Activated CD8-positive, alpha-beta memory T cell treated with anti-CD3 and anti-CD28 coated beads for 1 hour (primary cell): ENCODE measurements around the gene GALNT2.

ENCODE experiments used
- DNase-seq, 2 donors: peaks; one replicate each; pipeline ENCODE4 v3.0.0-alpha.2; 2020; ENCODE audit warnings: low read depth in 1 of 2; ENCODE audit errors: extremely low read depth in 1 of 2

Gene GALNT2

GRCh38 chr1:230199034-230199433 is 132.0 kb downstream of the GALNT2 start:
- no peak for DNase-seq

GRCh38 chr1:230199554-230199953 is 132.5 kb downstream of the GALNT2 start:
- DNase-seq = no peak

GRCh38 chr1:230200276-230200675 is 133.2 kb downstream of the GALNT2 start:
- no peak for DNase-seq

- DNase-seq = no peak
Observed at GRCh38 chr1:230201445-230201844, 134.4 kb downstream of the GALNT2 start.

- no peak for DNase-seq
Observed at GRCh38 chr1:230204842-230205241, 137.8 kb downstream of the GALNT2 start.

- DNase-seq = no peak
Observed at GRCh38 chr1:230205719-230206198, 138.7 kb downstream of the GALNT2 start.

GRCh38 chr1:230206207-230206606 is 139.2 kb downstream of the GALNT2 start:
- DNase-seq = no peak

- no peak for DNase-seq
Observed at GRCh38 chr1:230206976-230207375, 139.9 kb downstream of the GALNT2 start.

- no peak for DNase-seq
Observed at GRCh38 chr1:230207598-230207997, 140.6 kb downstream of the GALNT2 start.

- no peak for DNase-seq
Observed at GRCh38 chr1:230208619-230209261, 141.7 kb downstream of the GALNT2 start.

GRCh38 chr1:230210326-230210980 is 143.4 kb downstream of the GALNT2 start:
- DNase-seq = no peak

- no peak for DNase-seq
Observed at GRCh38 chr1:230210981-230211336, 143.9 kb downstream of the GALNT2 start.

- DNase-seq = no peak
Observed at GRCh38 chr1:230211436-230212145, 144.6 kb downstream of the GALNT2 start.

- DNase-seq = no peak
Observed at GRCh38 chr1:230212405-230212936, 145.4 kb downstream of the GALNT2 start.

GRCh38 chr1:230215031-230215430 is 148.0 kb downstream of the GALNT2 start:
- DNase-seq = no peak

- DNase-seq = no peak
Observed at GRCh38 chr1:230215529-230215928, 148.5 kb downstream of the GALNT2 start.

GRCh38 chr1:230216896-230217295 is 149.9 kb downstream of the GALNT2 start:
- no peak for DNase-seq

- no peak for DNase-seq
Observed at GRCh38 chr1:230218667-230219066, 151.6 kb downstream of the GALNT2 start.

GRCh38 chr1:230219174-230220067 is 152.4 kb downstream of the GALNT2 start:
- no peak for DNase-seq

- DNase-seq = no peak
Observed at GRCh38 chr1:230220478-230220877, 153.4 kb downstream of the GALNT2 start.

GRCh38 chr1:230220907-230221306 is 153.9 kb downstream of the GALNT2 start:
- no peak for DNase-seq
